IgD-negative memory B cell (primary cell): ENCODE data around the gene CD180. TPM values are rescaled to one million over a fixed set of nuclear protein-coding genes. Genes with fewer than 3 reads are reported as not detected.
A peak's percentile ranks its signal among the peaks of the same experiment; 100 is the strongest.

Experiments
- H3K27ac Mint-ChIP-seq, 3 donors: one replicate each; pipeline ENCODE4 v1.8.0; 2020 to 2022; ENCODE audit warnings: mild to moderate bottlenecking in 3 of 3, mixed read lengths in 3 of 3, moderate library complexity in 1 of 3
- H3K27me3 Mint-ChIP-seq: one replicate; pipeline ENCODE4 v1.8.0; 2021; ENCODE audit warnings: mixed read lengths
- H3K36me3 Mint-ChIP-seq: one replicate; pipeline ENCODE4 v1.8.0; 2020; ENCODE audit warnings: mild to moderate bottlenecking, mixed read lengths
- H3K4me1 Mint-ChIP-seq, 3 donors: one replicate each; pipeline ENCODE4 v1.8.0; 2020 to 2022; ENCODE audit warnings: mixed read lengths in 3 of 3, mild to moderate bottlenecking in 1 of 3
- H3K4me3 Mint-ChIP-seq, 4 donors: one replicate each; pipeline ENCODE4 v1.8.0; 2020 to 2022; ENCODE audit warnings: mild to moderate bottlenecking in 4 of 4, mixed read lengths in 4 of 4, moderate library complexity in 3 of 4
- H3K9me3 Mint-ChIP-seq, 3 donors: one replicate each; pipeline ENCODE4 v1.8.0; 2020 to 2021; ENCODE audit warnings: mixed read lengths in 3 of 3, mild to moderate bottlenecking in 1 of 3
- polyA plus RNA-seq: library from polyadenylated mRNA; unstranded; fragments of 300-500 nt; fragmentation: Illumina TruSeq; gene quantifications from one replicate; pipeline ENCODE4 v1.2.3, GENCODE V29; 2021

CD180 gene
- 99.1 TPM for polyA plus RNA-seq

GRCh38 chr5:67196537-67197059 lies at the start of gene CD180:
Gene CD180 (minus strand): TSS chr5:67196799. CDS start chr5:67196641, 158 bp downstream.
- peaks cover 0 to 3% (median 0%) of the 10 kb centered on the region in 3 donors for H3K9me3 Mint-ChIP-seq
- peak within 1 kb of the TSS; percentile 95 to 99 (median 99) for H3K27ac Mint-ChIP-seq
- peak within 1 kb of the TSS; percentile 95 to 98 (median 98) for H3K4me3 Mint-ChIP-seq
- H3K36me3 Mint-ChIP-seq, result peaks cover 23% of the 10 kb centered on the region
- H3K4me1 Mint-ChIP-seq, result peaks cover 36 to 57% (median 55%) of the 10 kb centered on the region in 3 donors
- peaks cover 2% of the 10 kb centered on the region for H3K27me3 Mint-ChIP-seq

GRCh38 chr5:67246108-67246507 lies 49.5 kb upstream of the CD180 start:
- Mint-ChIP-seq H3K4me3 (no peak overlapping the region), H3K9me3 (no peaks in the 10 kb centered on the region), H3K36me3 (peaks cover 4% of the 10 kb centered on the region), H3K4me1 (peaks cover 0 to 3% (median 2%) of the 10 kb centered on the region in 3 donors), H3K27me3 (no peaks in the 10 kb centered on the region), H3K27ac (no peak overlapping the region)

DNA sequence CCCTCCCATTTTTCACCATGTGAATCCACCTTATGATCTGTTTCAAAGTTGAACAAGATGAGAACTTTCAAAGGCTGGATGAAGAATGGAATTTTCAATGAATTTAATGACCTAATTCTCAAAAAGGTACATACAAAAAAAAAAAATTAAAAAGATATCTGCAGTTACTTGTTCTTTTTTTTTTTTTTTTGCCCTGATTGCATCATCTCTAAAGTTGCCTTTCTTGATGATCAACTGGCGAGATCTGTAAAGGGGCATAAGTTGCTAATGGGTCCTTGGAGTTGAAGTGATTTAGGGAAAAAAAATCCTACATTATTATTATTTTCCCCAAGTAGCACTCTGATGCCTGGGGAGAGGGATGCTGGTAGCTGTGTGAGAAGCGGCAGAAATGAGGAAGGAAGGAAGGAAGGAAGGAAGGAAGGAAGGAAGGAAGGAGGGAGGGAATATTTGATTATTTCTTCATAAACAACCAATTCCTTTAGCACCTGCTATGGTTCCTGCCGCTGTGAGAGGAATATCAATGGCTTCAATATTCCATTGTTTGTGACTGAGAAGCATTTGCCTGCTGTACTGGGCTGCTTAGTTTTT lies 48.8 kb upstream of the CD180 start:
- Mint-ChIP-seq H3K36me3 (peaks cover 4% of the 10 kb centered on the region), H3K27me3 (no peaks in the 10 kb centered on the region), H3K9me3 (no peaks in the 10 kb centered on the region), H3K4me3 (no peak overlapping the region), H3K4me1 (peaks cover 0 to 3% (median 2%) of the 10 kb centered on the region in 3 donors), H3K27ac (no peak overlapping the region)

DNA sequence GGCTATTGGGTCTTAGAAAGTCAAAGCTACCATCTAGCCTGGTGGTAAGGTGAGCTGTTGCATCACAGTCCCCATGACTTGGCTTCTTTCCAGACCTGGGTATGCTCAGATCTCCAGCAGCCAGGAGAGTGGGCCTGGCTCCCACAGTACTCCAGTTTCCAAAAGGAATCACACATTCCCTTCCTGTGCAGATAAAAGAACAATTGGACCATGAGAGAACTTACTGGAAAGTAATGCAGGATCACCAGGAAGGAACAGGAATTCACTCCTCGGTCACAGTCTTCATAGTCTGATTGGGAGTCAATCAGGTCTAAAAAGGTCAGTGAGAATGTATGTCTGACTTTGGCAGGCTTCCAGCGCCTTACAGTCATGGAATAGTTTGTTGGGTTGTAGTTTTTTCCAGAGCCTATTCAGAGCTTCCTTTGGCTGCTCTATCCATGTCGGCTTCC lies 47.8 kb upstream of the CD180 start:
- no peaks in the 10 kb centered on the region for H3K27me3 Mint-ChIP-seq
- no peaks in the 10 kb centered on the region for H3K9me3 Mint-ChIP-seq
- H3K4me3 Mint-ChIP-seq, result no peak overlapping the region
- peaks cover 4% of the 10 kb centered on the region for H3K36me3 Mint-ChIP-seq
- no peak overlapping the region for H3K27ac Mint-ChIP-seq
- peaks cover 0 to 3% (median 2%) of the 10 kb centered on the region in 3 donors for H3K4me1 Mint-ChIP-seq

GRCh38 chr5:67243944-67244343 lies 47.3 kb upstream of the CD180 start:
- H3K27me3 Mint-ChIP-seq, result no peaks in the 10 kb centered on the region
- H3K4me3 Mint-ChIP-seq, result no peak overlapping the region
- no peak overlapping the region for H3K27ac Mint-ChIP-seq
- H3K9me3 Mint-ChIP-seq, result no peaks in the 10 kb centered on the region
- H3K36me3 Mint-ChIP-seq, result peaks cover 4% of the 10 kb centered on the region
- peaks cover 0 to 3% (median 2%) of the 10 kb centered on the region in 3 donors for H3K4me1 Mint-ChIP-seq

DNA sequence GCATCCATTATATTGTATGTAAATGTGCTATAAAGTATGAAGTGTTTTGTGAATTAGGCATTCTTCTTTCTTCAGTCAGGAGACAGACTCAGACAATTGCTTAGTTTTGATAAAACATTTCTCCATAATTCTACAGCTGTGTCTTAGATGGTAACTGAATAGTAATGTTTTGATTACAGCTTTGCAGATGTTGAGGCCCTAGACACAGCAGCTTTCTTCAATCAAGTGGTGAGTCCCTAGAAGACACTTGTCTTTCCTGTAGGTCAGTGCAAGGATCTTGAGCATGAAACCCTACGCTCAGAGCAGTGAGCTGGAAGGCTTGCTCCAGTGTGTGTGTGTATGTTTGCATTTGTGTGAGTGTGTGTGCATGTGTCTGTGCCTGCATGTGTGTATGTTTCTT lies 46.8 kb upstream of the CD180 start:
- peaks cover 0 to 3% (median 2%) of the 10 kb centered on the region in 3 donors for H3K4me1 Mint-ChIP-seq
- no peaks in the 10 kb centered on the region for H3K9me3 Mint-ChIP-seq
- H3K27ac Mint-ChIP-seq, result no peak overlapping the region
- no peak overlapping the region for H3K4me3 Mint-ChIP-seq
- H3K27me3 Mint-ChIP-seq, result no peaks in the 10 kb centered on the region
- peaks cover 4% of the 10 kb centered on the region for H3K36me3 Mint-ChIP-seq

DNA sequence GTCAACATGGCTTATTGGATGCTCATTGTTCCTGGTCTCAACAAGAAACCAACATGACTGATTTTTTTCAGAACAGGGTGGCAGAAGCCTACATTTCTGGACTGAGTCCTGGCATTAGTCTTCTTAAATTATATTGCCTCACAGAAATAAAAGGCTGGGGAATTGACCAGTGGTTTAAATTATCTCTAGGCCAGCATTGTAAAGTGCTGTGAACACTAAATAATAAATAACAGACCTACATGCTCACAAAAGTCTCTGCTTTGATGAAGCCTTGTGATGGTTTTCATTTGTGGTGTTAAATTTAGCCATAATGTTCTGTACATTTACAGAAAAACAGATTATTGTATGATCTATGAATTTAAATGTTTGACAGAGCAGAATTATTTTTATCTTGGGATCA lies 44.7 kb upstream of the CD180 start:
- Mint-ChIP-seq H3K9me3 (no peaks in the 10 kb centered on the region), H3K27me3 (no peaks in the 10 kb centered on the region), H3K4me3 (no peak overlapping the region), H3K36me3 (peaks cover 4% of the 10 kb centered on the region), H3K4me1 (peaks cover 0 to 3% (median 3%) of the 10 kb centered on the region in 3 donors), H3K27ac (no peak overlapping the region)

DNA sequence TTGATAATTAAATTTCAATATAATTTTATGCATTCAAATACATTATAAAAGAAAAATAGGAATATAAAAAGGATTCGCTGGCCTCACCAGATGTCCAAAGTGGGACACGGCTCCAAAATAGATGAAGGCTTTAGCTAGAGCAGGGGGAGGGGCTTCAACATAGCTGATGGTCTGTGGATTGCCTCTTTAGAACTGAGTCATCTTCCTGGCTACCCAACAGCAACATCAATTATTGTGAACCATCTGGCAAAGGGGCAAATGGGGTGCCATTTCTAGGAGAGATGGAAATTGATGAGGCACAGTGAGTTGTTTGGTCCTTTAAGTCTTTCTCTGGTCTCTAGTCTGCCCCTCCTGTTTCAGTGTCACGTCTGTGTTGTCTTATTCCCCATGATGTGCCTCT lies 44.2 kb upstream of the CD180 start:
- Mint-ChIP-seq H3K9me3 (no peaks in the 10 kb centered on the region), H3K4me3 (no peak overlapping the region), H3K27ac (no peak overlapping the region), H3K4me1 (peaks cover 0 to 5% (median 3%) of the 10 kb centered on the region in 3 donors), H3K27me3 (no peaks in the 10 kb centered on the region), H3K36me3 (peaks cover 4% of the 10 kb centered on the region)

DNA sequence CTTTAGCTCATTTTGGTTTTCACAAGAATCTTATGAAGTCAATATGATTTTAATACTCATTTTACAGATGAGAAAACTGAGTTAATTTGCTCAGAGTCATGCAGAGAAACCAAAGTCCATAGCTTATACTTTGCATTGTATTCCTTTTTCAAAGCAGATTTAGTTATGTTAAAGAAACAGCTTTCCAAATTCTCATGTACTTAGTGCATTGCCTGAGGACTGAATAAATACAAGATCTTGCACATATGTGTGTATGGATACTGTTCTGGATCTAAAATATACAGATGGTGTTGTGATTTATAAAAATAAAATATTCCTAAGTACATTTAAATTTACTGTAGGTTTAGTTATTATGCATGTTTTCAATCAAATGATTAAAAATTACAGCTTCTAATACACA lies 43.5 kb upstream of the CD180 start:
- Mint-ChIP-seq H3K4me1 (peaks cover 0 to 3% (median 3%) of the 10 kb centered on the region in 3 donors), H3K27me3 (no peaks in the 10 kb centered on the region), H3K27ac (no peak overlapping the region), H3K36me3 (peaks cover 4% of the 10 kb centered on the region), H3K9me3 (no peaks in the 10 kb centered on the region), H3K4me3 (no peak overlapping the region)

- H3K27me3 Mint-ChIP-seq, result peaks cover 4% of the 10 kb centered on the region
- no peaks in the 10 kb centered on the region for H3K9me3 Mint-ChIP-seq
- H3K27ac Mint-ChIP-seq, result no peak overlapping the region
- no peaks in the 10 kb centered on the region for H3K36me3 Mint-ChIP-seq
- peaks cover 5 to 10% (median 9%) of the 10 kb centered on the region in 3 donors for H3K4me1 Mint-ChIP-seq
- H3K4me3 Mint-ChIP-seq, result no peak overlapping the region
Observed at GRCh38 chr5:67238191-67238590, 41.6 kb upstream of the CD180 start.

- Mint-ChIP-seq H3K9me3 (no peaks in the 10 kb centered on the region), H3K4me3 (no peak overlapping the region), H3K27ac (no peak overlapping the region), H3K4me1 (peaks cover 5 to 9% (median 7%) of the 10 kb centered on the region in 3 donors), H3K27me3 (peaks cover 4% of the 10 kb centered on the region), H3K36me3 (no peaks in the 10 kb centered on the region)
Observed at GRCh38 chr5:67235399-67236110, 39.0 kb upstream of the CD180 start.

- no peaks in the 10 kb centered on the region for H3K36me3 Mint-ChIP-seq
- H3K27me3 Mint-ChIP-seq, result peaks cover 4% of the 10 kb centered on the region
- H3K27ac Mint-ChIP-seq, result no peak overlapping the region
- H3K9me3 Mint-ChIP-seq, result no peaks in the 10 kb centered on the region
- peaks cover 5 to 9% (median 7%) of the 10 kb centered on the region in 3 donors for H3K4me1 Mint-ChIP-seq
- H3K4me3 Mint-ChIP-seq, result peak overlapping the region in 1 of 4 donors; percentile 5
Observed at GRCh38 chr5:67234671-67235176, 38.1 kb upstream of the CD180 start.

GRCh38 chr5:67233075-67233474 lies 36.5 kb upstream of the CD180 start:
- peaks cover 4% of the 10 kb centered on the region for H3K27me3 Mint-ChIP-seq
- H3K4me1 Mint-ChIP-seq, result peaks cover 5 to 9% (median 7%) of the 10 kb centered on the region in 3 donors
- H3K4me3 Mint-ChIP-seq, result peak overlapping the region in 1 of 4 donors; percentile 15
- no peak overlapping the region for H3K27ac Mint-ChIP-seq
- H3K36me3 Mint-ChIP-seq, result no peaks in the 10 kb centered on the region
- no peaks in the 10 kb centered on the region for H3K9me3 Mint-ChIP-seq

DNA sequence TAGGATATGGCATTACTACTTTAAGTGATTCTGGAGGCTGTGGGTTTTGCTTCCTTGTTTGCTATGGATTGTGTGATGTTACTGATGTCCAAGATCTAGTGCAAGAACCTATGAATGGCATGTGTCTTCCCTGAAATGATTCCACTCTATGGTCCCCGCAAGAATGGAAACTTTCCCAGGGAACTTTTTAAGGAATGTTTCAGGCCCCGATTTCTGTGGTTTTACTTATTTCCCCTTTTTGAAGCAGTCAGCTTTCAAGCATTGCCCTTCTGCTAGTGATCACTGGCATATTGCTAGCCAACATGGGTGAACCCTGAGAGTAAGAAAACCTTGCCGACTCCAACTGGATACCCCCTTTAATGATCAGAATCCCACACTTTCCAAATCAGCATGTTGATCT lies 26.6 kb upstream of the CD180 start:
- H3K36me3 Mint-ChIP-seq, result peaks cover 2% of the 10 kb centered on the region
- peak overlapping the region; percentile 64 to 82 (median 78) for H3K27ac Mint-ChIP-seq
- H3K4me3 Mint-ChIP-seq, result peak overlapping the region; percentile 83 to 95 (median 88)
- peaks cover 3% of the 10 kb centered on the region for H3K27me3 Mint-ChIP-seq
- no peaks in the 10 kb centered on the region for H3K9me3 Mint-ChIP-seq
- H3K4me1 Mint-ChIP-seq, result peaks cover 35 to 37% (median 36%) of the 10 kb centered on the region in 3 donors
